Esophagus muscularis mucosa (tissue), 3 donors: Measurements from ENCODE around the gene ALCAM.

Experiments used
- CTCF ChIP-seq, 3 experiments: fragments of 200-600 bp in 2 of 3; fragments of 450-650 bp in 1 of 3; sonication (generic) in 2 of 3; IDR thresholded peaks; one replicate each; pipeline ENCODE4 v1.5.1; 2017 to 2019; ENCODE audit warnings: antibody characterized with exemption in 3 of 3, mild to moderate bottlenecking in 2 of 3, moderate library complexity in 1 of 3
- POLR2A ChIP-seq: fragments of 450-650 bp; IDR thresholded peaks from one replicate; pipeline ENCODE4 v1.6.1; 2017; ENCODE audit warnings: antibody characterized with exemption, moderate library complexity, mild to moderate bottlenecking, low read depth
- POLR2AphosphoS5 ChIP-seq, 2 donors: sonication (generic); formaldehyde crosslinking; IDR thresholded peaks; one replicate each; pipeline ENCODE4 v1.6.1; 2017; ENCODE audit warnings: antibody characterized with exemption in 2 of 2

DNA sequence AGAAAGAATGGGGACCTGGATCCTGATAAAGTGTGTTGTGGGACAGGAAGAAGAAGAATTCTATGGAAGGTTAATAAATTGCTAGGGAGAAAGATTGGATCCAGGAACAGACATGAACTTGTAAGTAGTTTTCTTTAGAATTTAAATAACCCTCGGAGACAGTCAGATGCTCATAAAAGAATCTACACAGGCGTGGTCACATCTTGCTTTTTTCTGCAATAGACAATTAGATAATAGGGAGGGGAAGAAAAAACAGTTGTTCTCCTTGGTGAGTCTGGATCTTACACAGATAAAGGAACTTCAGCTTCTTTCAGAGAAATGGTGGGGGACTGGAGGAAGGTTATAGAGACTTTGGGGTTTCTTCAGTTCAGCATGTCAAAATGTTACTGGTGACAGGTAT is 232.6 kb downstream of the ALCAM start:
- TF ChIP-seq CTCF (IDR thresholded peaks at IDR 0.05): no peak
- no peak for TF ChIP-seq POLR2AphosphoS5 (IDR thresholded peaks at IDR 0.05)
- TF ChIP-seq POLR2A: no peak
